ENCODE data around the gene MRPS5. TPM values are rescaled to one million over a fixed set of nuclear protein-coding genes. Genes with fewer than 3 reads are reported as not detected.

The MRPS5 gene
- total RNA-seq, 1 donor from 2014 or later, result 43.3 TPM

DNA sequence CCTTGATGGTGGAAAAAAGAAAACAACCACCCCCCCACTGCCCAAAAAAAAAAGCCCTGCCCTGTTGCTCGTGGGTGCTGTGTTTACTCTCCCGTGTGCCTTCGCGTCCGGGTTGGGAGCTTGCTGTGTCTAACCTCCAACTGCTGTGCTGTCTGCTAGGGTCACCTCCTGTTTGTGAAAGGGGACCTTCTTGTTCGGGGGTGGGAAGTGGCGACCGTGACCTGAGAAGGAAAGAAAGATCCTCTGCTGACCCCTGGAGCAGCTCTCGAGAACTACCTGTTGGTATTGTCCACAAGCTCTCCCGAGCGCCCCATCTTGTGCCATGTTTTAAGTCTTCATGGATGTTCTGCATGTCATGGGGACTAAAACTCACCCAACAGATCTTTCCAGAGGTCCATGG lies 68.1 kb downstream of the MRPS5 start:
- H3K27me3 Mint-ChIP-seq (ENCODE audit: unreplicated experiment), result peaks cover 20% of the 10 kb centered on the region
- no peaks in the 10 kb centered on the region for H3K9me3 Mint-ChIP-seq (ENCODE audit: unreplicated experiment)
- no peaks in the 10 kb centered on the region for H3K36me3 Mint-ChIP-seq (ENCODE audit: unreplicated experiment)
- TF ChIP-seq, protein P1, sequence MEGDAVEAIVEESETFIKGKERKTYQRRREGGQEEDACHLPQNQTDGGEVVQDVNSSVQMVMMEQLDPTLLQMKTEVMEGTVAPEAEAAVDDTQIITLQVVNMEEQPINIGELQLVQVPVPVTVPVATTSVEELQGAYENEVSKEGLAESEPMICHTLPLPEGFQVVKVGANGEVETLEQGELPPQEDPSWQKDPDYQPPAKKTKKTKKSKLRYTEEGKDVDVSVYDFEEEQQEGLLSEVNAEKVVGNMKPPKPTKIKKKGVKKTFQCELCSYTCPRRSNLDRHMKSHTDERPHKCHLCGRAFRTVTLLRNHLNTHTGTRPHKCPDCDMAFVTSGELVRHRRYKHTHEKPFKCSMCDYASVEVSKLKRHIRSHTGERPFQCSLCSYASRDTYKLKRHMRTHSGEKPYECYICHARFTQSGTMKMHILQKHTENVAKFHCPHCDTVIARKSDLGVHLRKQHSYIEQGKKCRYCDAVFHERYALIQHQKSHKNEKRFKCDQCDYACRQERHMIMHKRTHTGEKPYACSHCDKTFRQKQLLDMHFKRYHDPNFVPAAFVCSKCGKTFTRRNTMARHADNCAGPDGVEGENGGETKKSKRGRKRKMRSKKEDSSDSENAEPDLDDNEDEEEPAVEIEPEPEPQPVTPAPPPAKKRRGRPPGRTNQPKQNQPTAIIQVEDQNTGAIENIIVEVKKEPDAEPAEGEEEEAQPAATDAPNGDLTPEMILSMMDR (IDR thresholded peaks at IDR 0.05), result no peak
- no peak for DNase-seq (ENCODE audit: extremely low spot score, unreplicated experiment)
- no peak overlapping the region for H3K27ac Mint-ChIP-seq (ENCODE audit: unreplicated experiment)
- no peak overlapping the region for H3K4me3 Mint-ChIP-seq (ENCODE audit: unreplicated experiment)
- H3K4me1 Mint-ChIP-seq (ENCODE audit: unreplicated experiment), result no peaks in the 10 kb centered on the region

DNA sequence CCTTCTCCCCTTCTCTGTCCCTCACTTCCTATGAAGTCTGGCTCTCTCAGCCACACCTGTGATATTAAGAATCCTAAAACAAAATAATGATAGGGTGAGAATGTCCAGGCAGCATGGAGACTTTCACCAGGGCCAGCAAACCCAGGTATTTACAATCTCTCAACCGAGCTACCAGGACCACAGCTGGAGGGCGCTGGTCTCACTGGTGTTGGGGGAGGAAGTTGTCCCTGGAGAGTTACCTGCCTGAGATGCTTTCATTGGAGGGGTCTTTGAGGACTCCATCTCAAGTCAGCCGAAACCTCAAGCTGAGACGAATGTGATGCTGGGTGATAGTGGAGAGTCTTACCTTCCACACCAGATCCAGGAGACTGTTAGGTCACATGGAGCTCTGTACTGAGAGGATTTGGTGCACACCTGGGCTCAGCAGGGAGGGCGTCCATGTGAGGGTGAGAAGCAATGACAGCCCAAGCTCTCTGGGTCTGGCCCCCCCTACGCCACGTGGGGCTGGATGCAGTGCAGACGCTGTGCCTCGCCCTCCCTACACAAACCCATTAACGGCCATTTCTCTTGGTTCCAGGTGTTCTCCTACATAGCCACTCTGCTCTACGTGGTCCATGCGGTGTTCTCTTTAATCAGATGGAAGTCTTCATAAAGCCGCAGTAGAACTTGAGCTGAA lies 68.7 kb downstream of the MRPS5 start:
- H3K36me3 Mint-ChIP-seq (ENCODE audit: unreplicated experiment), result no peaks in the 10 kb centered on the region
- H3K27me3 Mint-ChIP-seq (ENCODE audit: unreplicated experiment), result peaks cover 14% of the 10 kb centered on the region
- no peaks in the 10 kb centered on the region for H3K4me1 Mint-ChIP-seq (ENCODE audit: unreplicated experiment)
- TF ChIP-seq, protein P1 (IDR thresholded peaks at IDR 0.05), result no peak
- no peak overlapping the region for H3K27ac Mint-ChIP-seq (ENCODE audit: unreplicated experiment)
- no peaks in the 10 kb centered on the region for H3K9me3 Mint-ChIP-seq (ENCODE audit: unreplicated experiment)
- DNase-seq (ENCODE audit: extremely low spot score, unreplicated experiment), result no peak
- no peak overlapping the region for H3K4me3 Mint-ChIP-seq (ENCODE audit: unreplicated experiment)

DNA sequence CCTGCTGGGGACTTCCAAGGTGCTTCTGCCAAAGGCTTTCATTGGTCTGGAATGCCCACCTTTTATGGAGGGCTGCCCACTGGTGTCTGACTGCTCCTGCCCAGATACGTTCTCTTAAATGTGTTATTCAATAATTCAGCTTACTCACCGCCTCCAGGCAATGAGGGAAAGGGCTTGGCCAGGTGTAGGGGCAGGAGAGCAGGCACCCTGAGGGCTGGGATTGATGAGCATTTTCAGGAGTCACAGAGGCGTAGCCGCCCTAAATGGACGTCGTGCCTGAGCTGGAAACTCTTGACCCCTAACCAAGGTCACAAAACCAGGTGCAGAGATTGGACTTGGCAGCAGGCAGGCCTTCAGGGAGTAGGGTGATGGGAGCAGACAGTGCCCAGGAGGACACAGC lies 69.3 kb downstream of the MRPS5 start:
- H3K27me3 Mint-ChIP-seq (ENCODE audit: unreplicated experiment), result peaks cover 8% of the 10 kb centered on the region

DNA sequence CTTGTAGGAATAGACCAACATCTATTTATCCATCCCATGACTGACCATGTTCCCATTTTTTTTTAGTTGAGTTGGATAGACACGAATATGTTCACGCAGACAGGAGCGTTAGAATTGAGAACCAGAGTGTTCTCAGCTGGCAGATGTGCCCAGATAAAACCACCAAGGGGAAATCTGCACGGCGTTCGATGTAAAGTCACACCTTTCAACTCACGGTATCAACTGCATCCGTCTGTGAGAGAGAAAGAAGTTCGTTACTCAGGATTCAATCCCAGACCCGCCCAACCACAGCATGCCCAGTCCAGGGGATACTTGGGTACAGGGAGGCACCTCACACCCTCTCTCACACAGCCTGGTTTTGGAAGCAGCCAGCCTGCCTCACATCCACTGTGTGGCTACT lies 70.0 kb downstream of the MRPS5 start:
- no peaks in the 10 kb centered on the region for H3K36me3 Mint-ChIP-seq (ENCODE audit: unreplicated experiment)
- H3K4me1 Mint-ChIP-seq (ENCODE audit: unreplicated experiment), result no peaks in the 10 kb centered on the region
- TF ChIP-seq, protein P1 (IDR thresholded peaks at IDR 0.05), result no peak
- no peak overlapping the region for H3K27ac Mint-ChIP-seq (ENCODE audit: unreplicated experiment)
- no peaks in the 10 kb centered on the region for H3K9me3 Mint-ChIP-seq (ENCODE audit: unreplicated experiment)
- H3K27me3 Mint-ChIP-seq (ENCODE audit: unreplicated experiment), result peaks cover 5% of the 10 kb centered on the region
- no peak for DNase-seq (ENCODE audit: extremely low spot score, unreplicated experiment)
- H3K4me3 Mint-ChIP-seq (ENCODE audit: unreplicated experiment), result no peak overlapping the region

More for the DNA sequence above, 69.3 kb downstream of the MRPS5 start:
- Mint-ChIP-seq H3K9me3 (ENCODE audit: unreplicated experiment) (no peaks in the 10 kb centered on the region), H3K36me3 (ENCODE audit: unreplicated experiment) (no peaks in the 10 kb centered on the region), H3K4me3 (ENCODE audit: unreplicated experiment) (no peak overlapping the region), H3K27ac (ENCODE audit: unreplicated experiment) (no peak overlapping the region), H3K4me1 (ENCODE audit: unreplicated experiment) (no peaks in the 10 kb centered on the region)
- TF ChIP-seq, protein P1 (IDR thresholded peaks at IDR 0.05), result no peak
- DNase-seq (ENCODE audit: extremely low spot score, unreplicated experiment), result no peak

DNA sequence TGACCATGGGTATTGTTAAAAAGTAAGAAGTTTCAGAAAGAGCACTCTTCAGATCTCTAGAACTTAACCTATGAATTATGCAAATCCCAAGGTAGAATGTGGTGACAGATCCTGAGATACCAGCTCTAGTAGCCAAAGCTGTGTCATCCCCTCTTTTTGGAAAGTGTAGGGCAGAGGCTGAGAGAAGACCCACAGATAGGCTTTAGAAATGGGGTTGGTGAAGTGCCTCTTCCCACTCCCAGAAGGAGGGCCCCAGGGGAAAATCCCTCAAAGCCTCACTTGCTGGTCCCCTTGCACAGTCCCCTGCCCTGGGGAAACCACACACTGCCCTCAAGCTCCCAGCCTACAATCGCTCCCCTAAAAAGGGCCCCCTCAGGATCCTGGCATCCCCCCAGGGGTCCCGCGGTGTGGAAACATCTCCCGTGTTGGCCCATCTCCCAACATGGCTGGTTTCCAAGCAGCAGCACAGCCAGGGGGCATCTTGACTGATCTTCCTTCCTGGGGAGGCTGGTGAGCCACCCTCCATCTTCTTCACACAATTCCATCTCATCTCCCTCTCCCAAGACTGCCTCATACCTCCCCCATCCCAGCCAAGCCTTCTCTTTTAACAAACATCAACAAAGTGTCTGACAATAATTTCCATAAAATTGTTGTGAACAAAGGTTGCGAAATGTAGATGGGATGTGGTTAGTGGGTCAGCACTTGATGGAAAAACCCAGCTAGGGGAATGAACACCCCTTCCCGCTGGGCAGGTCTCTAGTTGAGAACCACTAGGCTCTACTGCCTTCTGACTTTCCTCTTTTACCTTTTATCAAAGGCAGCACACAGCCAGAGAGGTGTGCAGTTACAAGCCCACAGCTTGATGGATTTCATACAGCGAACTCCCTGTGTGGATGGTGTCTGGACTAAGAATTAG lies 71.0 kb downstream of the MRPS5 start:
- Mint-ChIP-seq H3K36me3 (ENCODE audit: unreplicated experiment) (no peaks in the 10 kb centered on the region), H3K27ac (ENCODE audit: unreplicated experiment) (no peak overlapping the region), H3K9me3 (ENCODE audit: unreplicated experiment) (no peaks in the 10 kb centered on the region), H3K27me3 (ENCODE audit: unreplicated experiment) (peaks cover 8% of the 10 kb centered on the region), H3K4me3 (ENCODE audit: unreplicated experiment) (no peak overlapping the region), H3K4me1 (ENCODE audit: unreplicated experiment) (no peaks in the 10 kb centered on the region)
- TF ChIP-seq, protein P1 (IDR thresholded peaks at IDR 0.05), result no peak
- DNase-seq (ENCODE audit: extremely low spot score, unreplicated experiment), result no peak
